Right lobe of liver (tissue), 4 donors: Measurements from ENCODE around the gene SLC30A5.

Experiments used
- POLR2A ChIP-seq: fragments of 450-650 bp; IDR thresholded peaks from one replicate; pipeline ENCODE4 v1.6.1; 2017; ENCODE audit warnings: antibody characterized with exemption, mild to moderate bottlenecking
- TF ChIP-seq, protein P1 (sequence below), 4 donors: fragments of 200-600 bp in 3 of 4; fragments of 450-650 bp in 1 of 4; IDR thresholded peaks; one replicate each; pipeline versions ENCODE4 v1.5.1 to v1.8.0; 2016 to 2022; ENCODE audit warnings: antibody characterized with exemption in 4 of 4, mild to moderate bottlenecking in 2 of 4
- donor health status: DM: no; HTN: no; CAD: no.
- donor health status: DM: no; HTN: no; CAD: no.
- donor health status: DM: no; HTN: yes; CAD: no.

DNA sequence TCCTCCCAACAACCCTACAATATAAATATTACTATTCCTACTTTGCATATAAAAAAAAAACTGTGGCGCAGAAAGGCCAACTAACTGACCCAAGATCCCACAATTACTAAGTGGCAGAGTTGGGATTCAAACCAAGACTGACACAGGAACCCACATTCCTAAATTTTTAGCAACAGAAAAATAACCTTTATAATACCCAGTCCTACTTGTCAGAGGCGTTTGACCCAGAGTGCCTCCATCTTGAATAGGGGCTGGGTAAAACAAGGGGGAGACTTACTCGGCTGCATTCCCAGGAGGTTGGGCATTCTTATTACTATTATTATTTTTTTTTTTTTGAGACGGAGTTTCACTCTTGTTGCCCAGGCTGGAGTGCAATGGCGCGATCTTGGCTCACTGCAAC lies 2.0 kb upstream of the SLC30A5 start:
- TF ChIP-seq, protein P1, sequence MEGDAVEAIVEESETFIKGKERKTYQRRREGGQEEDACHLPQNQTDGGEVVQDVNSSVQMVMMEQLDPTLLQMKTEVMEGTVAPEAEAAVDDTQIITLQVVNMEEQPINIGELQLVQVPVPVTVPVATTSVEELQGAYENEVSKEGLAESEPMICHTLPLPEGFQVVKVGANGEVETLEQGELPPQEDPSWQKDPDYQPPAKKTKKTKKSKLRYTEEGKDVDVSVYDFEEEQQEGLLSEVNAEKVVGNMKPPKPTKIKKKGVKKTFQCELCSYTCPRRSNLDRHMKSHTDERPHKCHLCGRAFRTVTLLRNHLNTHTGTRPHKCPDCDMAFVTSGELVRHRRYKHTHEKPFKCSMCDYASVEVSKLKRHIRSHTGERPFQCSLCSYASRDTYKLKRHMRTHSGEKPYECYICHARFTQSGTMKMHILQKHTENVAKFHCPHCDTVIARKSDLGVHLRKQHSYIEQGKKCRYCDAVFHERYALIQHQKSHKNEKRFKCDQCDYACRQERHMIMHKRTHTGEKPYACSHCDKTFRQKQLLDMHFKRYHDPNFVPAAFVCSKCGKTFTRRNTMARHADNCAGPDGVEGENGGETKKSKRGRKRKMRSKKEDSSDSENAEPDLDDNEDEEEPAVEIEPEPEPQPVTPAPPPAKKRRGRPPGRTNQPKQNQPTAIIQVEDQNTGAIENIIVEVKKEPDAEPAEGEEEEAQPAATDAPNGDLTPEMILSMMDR (IDR thresholded peaks at IDR 0.05), result no peak
- TF ChIP-seq POLR2A, result no peak
